ENCODE results near the gene SOX1.

The SOX1 gene

GRCh38 chr13:112104881-112105234, 37.9 kb downstream of the SOX1 start:
- no peak for TF ChIP-seq CTCF (IDR thresholded peaks at IDR 0.05; ENCODE audit: insufficient read depth, low read depth, low read length, missing control alignments)
- no peak overlapping the region for H3K4me3 ChIP-seq (ENCODE audit: low read length)
- no peak for DNase-seq (ENCODE audit: low read depth)

DNA sequence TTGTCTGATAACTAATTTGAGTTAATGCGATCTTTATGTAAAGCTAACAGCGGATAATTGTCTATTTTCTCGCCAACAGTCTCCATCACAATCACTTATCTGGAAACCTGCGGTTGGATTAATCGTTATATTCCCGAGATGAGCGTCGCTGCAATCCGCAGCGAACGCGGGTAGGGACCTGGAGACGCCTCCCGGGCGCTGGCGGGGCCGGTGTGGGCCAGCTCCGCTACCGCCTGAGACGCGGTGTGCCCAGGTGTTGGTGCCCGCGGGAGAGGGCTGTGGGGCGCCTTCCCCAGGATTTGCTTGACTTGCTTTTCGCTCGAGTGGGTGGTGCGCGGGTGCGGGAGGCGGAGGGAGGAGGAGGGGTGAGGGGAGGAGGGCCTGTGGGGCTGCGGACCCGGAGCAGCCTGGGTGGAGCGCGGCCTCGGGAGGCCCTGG, 38.3 kb downstream of the SOX1 start:
- no peak for DNase-seq (ENCODE audit: low read depth)
- H3K4me3 ChIP-seq (ENCODE audit: low read length) = no peak overlapping the region
- TF ChIP-seq CTCF (IDR thresholded peaks at IDR 0.05; ENCODE audit: insufficient read depth, low read depth, low read length, missing control alignments) = no peak

GRCh38 chr13:112105892-112106291, 38.9 kb downstream of the SOX1 start:
- H3K4me3 ChIP-seq (ENCODE audit: low read length) = no peak overlapping the region
- no peak for TF ChIP-seq CTCF (IDR thresholded peaks at IDR 0.05; ENCODE audit: insufficient read depth, low read depth, low read length, missing control alignments)
- DNase-seq (ENCODE audit: low read depth) = no peak

DNA sequence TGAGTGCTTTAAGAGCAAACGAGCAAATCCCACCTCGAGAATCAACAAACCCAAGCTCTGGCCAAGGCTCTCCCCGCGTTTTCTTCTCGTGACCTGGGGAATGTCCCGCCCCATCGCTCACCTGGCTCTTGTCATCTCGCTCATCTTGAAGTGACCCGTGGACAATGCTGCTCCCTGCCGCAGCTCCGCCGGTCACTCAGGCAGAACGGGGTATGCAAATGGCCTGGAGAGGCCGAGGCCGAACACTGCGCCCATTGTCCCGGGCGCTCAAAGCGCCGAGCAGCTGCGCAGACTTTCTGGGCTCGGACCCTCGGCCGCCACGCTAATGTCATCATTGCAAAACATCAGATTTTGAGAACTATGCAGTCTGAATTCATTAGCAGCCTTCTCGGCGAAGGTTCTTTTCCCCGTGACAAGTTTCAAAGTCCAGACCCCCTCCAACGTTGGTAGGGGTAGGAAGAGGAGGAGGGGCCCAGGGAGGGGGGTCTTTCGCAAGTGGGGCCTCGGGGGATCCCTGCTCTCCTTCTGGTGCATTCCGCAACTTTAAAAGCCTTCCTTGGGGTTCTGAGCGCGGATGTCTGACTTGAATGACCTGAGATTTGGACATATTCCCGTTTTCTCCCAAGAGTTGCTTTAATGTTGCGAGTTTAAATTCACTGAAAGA, 39.7 kb downstream of the SOX1 start:
- H3K4me3 ChIP-seq (ENCODE audit: low read length) = no peak overlapping the region
- no peak for DNase-seq (ENCODE audit: low read depth)
- TF ChIP-seq CTCF (IDR thresholded peaks at IDR 0.05; ENCODE audit: insufficient read depth, low read depth, low read length, missing control alignments) = no peak

- TF ChIP-seq CTCF (IDR thresholded peaks at IDR 0.05; ENCODE audit: insufficient read depth, low read depth, low read length, missing control alignments) = no peak
- H3K4me3 ChIP-seq (ENCODE audit: low read length) = no peak overlapping the region
- no peak for DNase-seq (ENCODE audit: low read depth)
These were observed 40.3 kb downstream of the SOX1 start for GRCh38 chr13:112107289-112107688.

GRCh38 chr13:112110479-112110878, 43.5 kb downstream of the SOX1 start:
- no peak overlapping the region for H3K4me3 ChIP-seq (ENCODE audit: low read length)
- TF ChIP-seq CTCF (IDR thresholded peaks at IDR 0.05; ENCODE audit: insufficient read depth, low read depth, low read length, missing control alignments) = no peak
- no peak for DNase-seq (ENCODE audit: low read depth)

GRCh38 chr13:112111239-112111857, 44.4 kb downstream of the SOX1 start:
- no peak for TF ChIP-seq CTCF (IDR thresholded peaks at IDR 0.05; ENCODE audit: insufficient read depth, low read depth, low read length, missing control alignments)
- DNase-seq (ENCODE audit: low read depth) = no peak
- no peak overlapping the region for H3K4me3 ChIP-seq (ENCODE audit: low read length)
